H9 (cell line): ENCODE measurements around the gene ATP8A2. TPM values are rescaled to one million over a fixed set of nuclear protein-coding genes. Genes with fewer than 3 reads are reported as not detected.

Experiments used
- DNase-seq: peaks from one replicate; pipeline ENCODE4 v3.0.0-alpha.2; 2017
- H2AFZ ChIP-seq: one replicate; pipeline ENCODE4 v1.6.1; 2013; ENCODE audit warnings: mild to moderate bottlenecking, low read length, control low read depth, moderate library complexity
- H2AK5ac ChIP-seq: 2 replicates; pipeline ENCODE4 v1.6.1; 2013; ENCODE audit warnings: low read length, control low read depth, mixed read lengths; ENCODE audit not compliant: insufficient read length
- H2BK120ac ChIP-seq: one replicate; pipeline ENCODE4 v1.6.1; 2013; ENCODE audit warnings: low read depth, mild to moderate bottlenecking, low read length, control low read depth, inconsistent platforms; ENCODE audit not compliant: poor library complexity, severe bottlenecking
- H2BK12ac ChIP-seq: 2 replicates; pipeline ENCODE4 v1.6.1; 2013; ENCODE audit warnings: low read length, control low read depth, mixed read lengths, low read depth; ENCODE audit not compliant: insufficient read length
- H2BK15ac ChIP-seq: 2 replicates; pipeline ENCODE4 v1.6.1; 2013; ENCODE audit warnings: low read depth, low read length, control low read depth
- H2BK20ac ChIP-seq: one replicate; pipeline ENCODE4 v1.6.1; 2013; ENCODE audit warnings: low read depth, mild to moderate bottlenecking, low read length, control low read depth, inconsistent platforms; ENCODE audit not compliant: poor library complexity, severe bottlenecking
- H2BK5ac ChIP-seq: 2 replicates; pipeline ENCODE4 v1.6.1; 2013; ENCODE audit warnings: low read length, control low read depth, mixed read lengths; ENCODE audit not compliant: insufficient read length
- H3K14ac ChIP-seq: 2 replicates; pipeline ENCODE4 v1.6.1; 2013; ENCODE audit warnings: low read length, control low read depth; ENCODE audit not compliant: insufficient read depth
- H3K18ac ChIP-seq: 2 replicates; pipeline ENCODE4 v1.6.1; 2013; ENCODE audit warnings: low read depth, mild to moderate bottlenecking, mixed read lengths, low read length, control low read depth; ENCODE audit not compliant: insufficient read length
- H3K23ac ChIP-seq: 2 replicates; pipeline ENCODE4 v1.6.1; 2013; ENCODE audit warnings: low read length, control low read depth, mixed read lengths, low read depth; ENCODE audit not compliant: insufficient read length
- H3K23me2 ChIP-seq: 2 replicates; pipeline ENCODE4 v1.6.1; 2013; ENCODE audit warnings: low read depth, mild to moderate bottlenecking, mixed read lengths, low read length, control low read depth; ENCODE audit not compliant: insufficient read length, poor library complexity, severe bottlenecking
- H3K27ac ChIP-seq: 2 replicates; pipeline ENCODE4 v1.5.1; 2013; ENCODE audit warnings: low read length, control low read depth, mixed read lengths, low read depth; ENCODE audit not compliant: insufficient read length
- H3K27me3 ChIP-seq: 2 replicates; pipeline ENCODE4 v1.6.1; 2013; ENCODE audit warnings: low read length, control low read depth, inconsistent platforms; ENCODE audit not compliant: insufficient read depth
- H3K4ac ChIP-seq: 2 replicates; pipeline ENCODE4 v1.6.1; 2013; ENCODE audit warnings: low read depth, mild to moderate bottlenecking, control low read depth, inconsistent platforms, low read length, moderate library complexity
- H3K4me1 ChIP-seq: 2 replicates; pipeline ENCODE4 v1.6.1; 2013; ENCODE audit warnings: low read length, control low read depth, inconsistent platforms; ENCODE audit not compliant: insufficient read depth
- H3K4me2 ChIP-seq: 2 replicates; pipeline ENCODE4 v1.6.1; 2013; ENCODE audit warnings: low read length, control low read depth, mixed read lengths; ENCODE audit not compliant: insufficient read length, insufficient read depth
- H3K56ac ChIP-seq: 2 replicates; pipeline ENCODE4 v1.6.1; 2013; ENCODE audit warnings: low read depth, mild to moderate bottlenecking, mixed read lengths, low read length, control low read depth; ENCODE audit not compliant: insufficient read length
- H3K79me1 ChIP-seq: 2 replicates; pipeline ENCODE4 v1.6.1; 2013; ENCODE audit warnings: low read depth, mild to moderate bottlenecking, moderate library complexity, low read length, control low read depth, inconsistent platforms; ENCODE audit not compliant: insufficient read depth, poor library complexity, severe bottlenecking
- H3K79me2 ChIP-seq: 2 replicates; pipeline ENCODE4 v1.6.1; 2013; ENCODE audit warnings: low read length, control low read depth, inconsistent platforms; ENCODE audit not compliant: insufficient read depth
- H3K9ac ChIP-seq: 2 replicates; pipeline ENCODE4 v1.6.1; 2013; ENCODE audit warnings: low read length, control low read depth, mixed read lengths; ENCODE audit not compliant: insufficient read length; ENCODE audit errors: extremely low read depth
- H3K9me3 ChIP-seq: one replicate; pipeline ENCODE4 v1.6.1; 2013; ENCODE audit warnings: low read depth, low read length, inconsistent platforms; ENCODE audit not compliant: control insufficient read depth
- H3T11ph ChIP-seq: one replicate; pipeline ENCODE4 v1.6.1; 2013; ENCODE audit warnings: mild to moderate bottlenecking, low read length, control low read depth, inconsistent platforms
- H4K20me1 ChIP-seq: one replicate; pipeline ENCODE4 v1.6.1; 2013; ENCODE audit not compliant: control insufficient read depth, insufficient read length, insufficient read depth
- H4K5ac ChIP-seq: 2 replicates; pipeline ENCODE4 v1.6.1; 2013; ENCODE audit warnings: low read depth, mild to moderate bottlenecking, mixed read lengths, low read length, control low read depth; ENCODE audit not compliant: insufficient read length
- H4K8ac ChIP-seq: replicated peaks from 2 replicates; pipeline ENCODE4 v1.6.1; 2013; ENCODE audit warnings: low read length, control low read depth, mixed read lengths, low read depth; ENCODE audit not compliant: insufficient read length
- H4K91ac ChIP-seq: 2 replicates; pipeline ENCODE4 v1.6.1; 2013; ENCODE audit warnings: low read depth, mild to moderate bottlenecking, moderate library complexity, mixed read lengths, low read length, control low read depth; ENCODE audit not compliant: insufficient read length
- H3K27ac Mint-ChIP-seq, 3 experiments: 2 replicates in 2 of 3; 3 replicates in 1 of 3; pipeline ENCODE4 v1.8.0; 2020 to 2021; ENCODE audit warnings: mixed read lengths in 3 of 3, mild to moderate bottlenecking in 1 of 3, moderate library complexity in 1 of 3
- H3K27me3 Mint-ChIP-seq: 2 replicates; pipeline ENCODE4 v1.8.0; 2021; ENCODE audit warnings: low read depth, mild to moderate bottlenecking, moderate library complexity, mixed read lengths
- H3K36me3 Mint-ChIP-seq, 3 experiments: 2 replicates in 2 of 3; 3 replicates in 1 of 3; pipeline ENCODE4 v1.8.0; 2020 to 2021; ENCODE audit warnings: low read depth in 3 of 3, mixed read lengths in 3 of 3; ENCODE audit not compliant: insufficient read depth in 1 of 3
- H3K4me1 Mint-ChIP-seq, 2 experiments: 2 replicates each; pipeline ENCODE4 v1.8.0; 2020; ENCODE audit warnings: mixed read lengths in 2 of 2
- H3K4me3 Mint-ChIP-seq, 2 experiments: 2 replicates in 1 of 2; 3 replicates in 1 of 2; pipeline ENCODE4 v1.8.0; 2020 to 2021; ENCODE audit warnings: mild to moderate bottlenecking in 2 of 2, mixed read lengths in 2 of 2, moderate library complexity in 1 of 2
- H3K9me3 Mint-ChIP-seq, 2 experiments: 2 replicates in 1 of 2; 3 replicates in 1 of 2; pipeline ENCODE4 v1.8.0; 2020; ENCODE audit warnings: mild to moderate bottlenecking in 2 of 2, mixed read lengths in 2 of 2, moderate library complexity in 1 of 2
- WGBS: extraction: QIAGEN DNeasy Blood & Tissue Kit; methylation state at CpG from one replicate; pipeline ENCODE4 v1.1.7; 2013; ENCODE audit warnings: missing lambda C conversion rate, low lambda C conversion rate, mixed read lengths; ENCODE audit not compliant: insufficient read length; ENCODE audit errors: extremely low coverage; 5-methylcytosine and 5-hydroxymethylcytosine counted together
- total RNA-seq: library from RNA; stranded (reverse); gene quantifications from 2 replicates; pipeline ENCODE4 v1.2.1, GENCODE V29; 2021
- TF ChIP-seq, protein P1 (sequence below): fragments of 200-600 bp; sonication (generic); conservative IDR thresholded peaks from 3 replicates; pipeline ENCODE4 v1.8.0; 2021; ENCODE audit warnings: antibody characterized with exemption, mild to moderate bottlenecking

The ATP8A2 gene
- total RNA-seq, 1 experiment from 2014 or later: 18.2 TPM

DNA sequence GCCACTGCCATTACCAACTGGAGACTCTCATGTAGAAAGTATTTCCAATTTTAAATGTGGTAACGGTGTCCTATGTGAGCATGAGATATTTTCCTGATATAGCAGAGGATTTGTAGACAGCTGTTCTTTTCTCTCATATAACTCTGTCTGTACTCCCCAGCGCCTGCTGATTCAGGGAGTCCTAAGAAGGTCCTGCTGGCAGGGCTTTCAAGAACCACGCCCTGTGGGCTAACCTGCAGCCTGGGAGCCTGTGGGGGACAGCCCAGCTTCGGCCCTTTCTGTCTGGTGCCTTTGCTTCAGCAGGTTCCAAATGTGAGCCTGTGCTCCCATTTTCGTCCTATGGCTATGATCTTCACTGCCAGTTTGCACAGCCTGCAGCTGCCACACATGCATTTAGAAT, 316.8 kb downstream of the ATP8A2 start:
- Histone ChIP-seq H3K27me3 (no peaks in the 10 kb centered on the region), H3K27ac (no peak overlapping the region), H4K91ac (no peak overlapping the region), H2AFZ (no peak overlapping the region), H4K20me1 (no peaks in the 10 kb centered on the region), H3K4me2 (no peak overlapping the region), H2BK12ac (no peak overlapping the region), H3K56ac (no peak overlapping the region), H2BK5ac (no peak overlapping the region), H2BK20ac (no peak overlapping the region), H3K23me2 (no peaks in the 10 kb centered on the region), H2BK120ac (no peak overlapping the region), H3K4ac (no peak overlapping the region), H2BK15ac (no peak overlapping the region), H3K9ac (no peak overlapping the region), H4K8ac (no peak overlapping the region), H3K9me3 (no peaks in the 10 kb centered on the region), H4K5ac (no peak overlapping the region), H3K4me1 (no peaks in the 10 kb centered on the region), H3K79me2 (no peaks in the 10 kb centered on the region), H3T11ph (no peak overlapping the region), H3K18ac (no peak overlapping the region), H3K79me1 (no peaks in the 10 kb centered on the region), H3K14ac (no peak overlapping the region), H3K23ac (no peak overlapping the region), H2AK5ac (no peak overlapping the region)
- Mint-ChIP-seq H3K9me3 (no peaks in the 10 kb centered on the region; a peak in 1 of 5 replicates), H3K27me3 (no peaks in the 10 kb centered on the region), H3K27ac (no peak overlapping the region), H3K4me3 (no peak overlapping the region), H3K36me3 (no peaks in the 10 kb centered on the region; a peak in 1 of 7 replicates), H3K4me1 (peaks cover 8 to 9% of the 10 kb centered on the region in 2 experiments)
- WGBS: no CpG with 5 or more reads among the region's 5 CpGs
- DNase-seq: no peak
- TF ChIP-seq, protein P1, sequence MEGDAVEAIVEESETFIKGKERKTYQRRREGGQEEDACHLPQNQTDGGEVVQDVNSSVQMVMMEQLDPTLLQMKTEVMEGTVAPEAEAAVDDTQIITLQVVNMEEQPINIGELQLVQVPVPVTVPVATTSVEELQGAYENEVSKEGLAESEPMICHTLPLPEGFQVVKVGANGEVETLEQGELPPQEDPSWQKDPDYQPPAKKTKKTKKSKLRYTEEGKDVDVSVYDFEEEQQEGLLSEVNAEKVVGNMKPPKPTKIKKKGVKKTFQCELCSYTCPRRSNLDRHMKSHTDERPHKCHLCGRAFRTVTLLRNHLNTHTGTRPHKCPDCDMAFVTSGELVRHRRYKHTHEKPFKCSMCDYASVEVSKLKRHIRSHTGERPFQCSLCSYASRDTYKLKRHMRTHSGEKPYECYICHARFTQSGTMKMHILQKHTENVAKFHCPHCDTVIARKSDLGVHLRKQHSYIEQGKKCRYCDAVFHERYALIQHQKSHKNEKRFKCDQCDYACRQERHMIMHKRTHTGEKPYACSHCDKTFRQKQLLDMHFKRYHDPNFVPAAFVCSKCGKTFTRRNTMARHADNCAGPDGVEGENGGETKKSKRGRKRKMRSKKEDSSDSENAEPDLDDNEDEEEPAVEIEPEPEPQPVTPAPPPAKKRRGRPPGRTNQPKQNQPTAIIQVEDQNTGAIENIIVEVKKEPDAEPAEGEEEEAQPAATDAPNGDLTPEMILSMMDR: no peak
